AG04449 (cell line): ENCODE measurements around the gene GPSM3.

Experiments used
- CTCF ChIA-PET: fragments of 350-600 bp; formaldehyde crosslinking; extraction: SDS; loops from one replicate; lab custom pipeline; 2021; ENCODE audit warnings: antibody characterized with exemption; lab: Yijun Ruan, JAX
- POLR2A ChIA-PET: fragments of 400-600, 350-600 bp; formaldehyde crosslinking; extraction: SDS; loops from one replicate; lab custom pipeline; 2020; ENCODE audit warnings: antibody characterized with exemption, inconsistent platforms; lab: Yijun Ruan, JAX
- DNase-seq: peaks from one replicate; pipeline ENCODE4 v3.0.0-alpha.2; 2010; ENCODE audit warnings: low read depth, low spot score
- H3K4me3 ChIP-seq: 2 replicates; pipeline ENCODE4 v1.5.1; 2011; ENCODE audit warnings: low read depth, mild to moderate bottlenecking, control low read depth, low read length
- CTCF ChIP-seq: IDR thresholded peaks from one replicate; pipeline ENCODE4 v1.5.1; 2011; ENCODE audit warnings: mild to moderate bottlenecking, moderate library complexity, low read length, control low read depth, inconsistent platforms; ENCODE audit not compliant: insufficient read depth; ENCODE audit errors: missing control alignments

Gene GPSM3

GRCh38 chr6:32182555-32182981, 9.9 kb downstream of the GPSM3 start:
- H3K4me3 ChIP-seq, result no peak overlapping the region
- no peak for DNase-seq
- no peak for TF ChIP-seq CTCF
- ChIA-PET POLR2A (interaction anchor here (1.2 kb wide), 1 partner anchor 11 kb away, joined by 3 read pairs; the partner anchor contains the start of gene GPSM3), CTCF (interaction anchor here (0.9 to 2.0 kb wide), 3 partner anchors 12 to 65 kb away, joined by 3 to 10 read pairs (median 4); no protein-coding TSS in a partner anchor)

- ChIA-PET CTCF (interaction anchor here (0.8 to 2.0 kb wide), 4 partner anchors 12 to 65 kb away, joined by 3 to 10 read pairs (median 4); no protein-coding TSS in a partner anchor), POLR2A (interaction anchor here (1.2 kb wide), 1 partner anchor 11 kb away, joined by 3 read pairs; the partner anchor contains the start of gene GPSM3)
These were observed 10.4 kb downstream of the GPSM3 start for GRCh38 chr6:32181915-32182529.

GRCh38 chr6:32181148-32181702, 11.2 kb downstream of the GPSM3 start:
- ChIA-PET POLR2A (interaction anchor here (0.6 kb wide), 1 partner anchor 1108 kb away, joined by 3 read pairs; the partner anchor contains the start of gene WDR46), CTCF (interaction anchor here (1.3 to 2.0 kb wide), 2 partner anchors 14 kb away, joined by 4 to 10 read pairs; no protein-coding TSS in a partner anchor)
- DNase-seq, result no peak
- no peak for TF ChIP-seq CTCF
- no peak overlapping the region for H3K4me3 ChIP-seq

More at GRCh38 chr6:32181915-32182529, 10.4 kb downstream of the GPSM3 start:
- no peak overlapping the region for H3K4me3 ChIP-seq
- no peak for TF ChIP-seq CTCF
- DNase-seq, result no peak

- TF ChIP-seq CTCF, result no peak
- CTCF ChIA-PET, result interaction anchor here (1.1 to 2.0 kb wide), 4 partner anchors 11 to 63 kb away, joined by 3 to 8 read pairs (median 6); no protein-coding TSS in a partner anchor
- DNase-seq, result no peak
- POLR2A ChIA-PET, result no interaction called here
- H3K4me3 ChIP-seq, result no peak overlapping the region
These were observed 12.6 kb downstream of the GPSM3 start for GRCh38 chr6:32179766-32180405.

GRCh38 chr6:32178547-32179440, 13.6 kb downstream of the GPSM3 start:
- H3K4me3 ChIP-seq, result peak overlapping the region; percentile 97
- POLR2A ChIA-PET, result interaction anchor here (0.7 to 1.7 kb wide), 2 partner anchors 16 to 69 kb away, joined by 3 to 8 read pairs; no protein-coding TSS in a partner anchor
- DNase-seq, result no peak
- CTCF ChIA-PET, result interaction anchor here (1.1 to 2.0 kb wide), 4 partner anchors 12 to 62 kb away, joined by 3 to 8 read pairs (median 6); no protein-coding TSS in a partner anchor
- TF ChIP-seq CTCF, result no peak
